AG04450 (cell line): Measurements from ENCODE around the gene KCNJ11. TPM values are rescaled to one million over a fixed set of nuclear protein-coding genes. Genes with fewer than 3 reads are reported as not detected.

ENCODE experiments used
- CTCF ChIA-PET: fragments of 300-600, 350-600 bp; formaldehyde crosslinking; extraction: SDS; loops from one replicate; lab custom pipeline; 2022; ENCODE audit warnings: antibody characterized with exemption, inconsistent platforms; lab: Charles Lee
- POLR2A ChIA-PET: fragments of 350-600 bp; formaldehyde crosslinking; extraction: SDS; loops from one replicate; lab custom pipeline; 2021; ENCODE audit warnings: antibody characterized with exemption, inconsistent platforms; lab: Yijun Ruan, JAX
- DNase-seq: peaks from one replicate; pipeline ENCODE4 v3.0.0-alpha.2; 2011; ENCODE audit warnings: low read depth, low spot score
- H3K27ac ChIP-seq: one replicate; pipeline ENCODE4 v1.5.1; 2012; ENCODE audit warnings: low read depth, low read length, control low read depth
- H3K27me3 ChIP-seq: one replicate; pipeline ENCODE4 v1.6.0; 2012; ENCODE audit warnings: low read length; ENCODE audit not compliant: control insufficient read depth, insufficient read depth
- H3K4me3 ChIP-seq: 2 replicates; pipeline ENCODE4 v1.5.1; 2011; ENCODE audit warnings: mild to moderate bottlenecking, low read depth, low read length, control low read depth
- H3K9me3 ChIP-seq: 2 replicates; pipeline ENCODE4 v1.5.1; 2012; ENCODE audit warnings: low read length; ENCODE audit not compliant: control insufficient read depth, insufficient read depth
- CTCF ChIP-seq: IDR thresholded peaks from 2 replicates; pipeline ENCODE4 v1.5.1; 2011; ENCODE audit warnings: low read depth, low read length, control low read depth, inconsistent platforms
- polyA plus RNA-seq: library from polyadenylated mRNA; depleted of rRNA; stranded (reverse); fragments of >200 nt; gene quantifications from 2 replicates; pipeline ENCODE4 v1.2.3, GENCODE V29; 2011

KCNJ11 gene
- polyA plus RNA-seq, 1 experiment, result not detected

GRCh38 chr11:17389957-17390649 lies 1.6 kb upstream of the KCNJ11 start:
- CTCF ChIA-PET, result interaction anchor here (0.6 to 1.3 kb wide), 2 partner anchors 138 to 189 kb away, joined by 4 to 5 read pairs; no protein-coding TSS in a partner anchor

GRCh38 chr11:17389211-17389956 lies 925 bp upstream of the KCNJ11 start:
- peaks cover 4% of the 10 kb centered on the region; the same call in 1 of the 2 replicates for H3K9me3 ChIP-seq
- no peak overlapping the region for H3K27ac ChIP-seq
- ChIA-PET CTCF (interaction anchor here (0.5 to 1.3 kb wide), 3 partner anchors 139 to 188 kb away, joined by 4 to 5 read pairs (median 4); no protein-coding TSS in a partner anchor), POLR2A (no interaction called here)
- no peak for DNase-seq
- H3K4me3 ChIP-seq, result peak overlapping the region; percentile 48
- H3K27me3 ChIP-seq, result peaks cover 23% of the 10 kb centered on the region
- peak; percentile 51 for TF ChIP-seq CTCF

More at GRCh38 chr11:17389957-17390649, 1.6 kb upstream of the KCNJ11 start:
- no peak for TF ChIP-seq CTCF
- Histone ChIP-seq H3K27me3 (peaks cover 27% of the 10 kb centered on the region), H3K27ac (no peak overlapping the region), H3K4me3 (no peak overlapping the region), H3K9me3 (peaks cover 4% of the 10 kb centered on the region; the same call in 1 of the 2 replicates)
- DNase-seq, result no peak
- POLR2A ChIA-PET, result no interaction called here

GRCh38 chr11:17387811-17388210 lies 648 bp downstream of the KCNJ11 start:
- no peak overlapping the region for H3K27ac ChIP-seq
- no peak for DNase-seq
- H3K27me3 ChIP-seq, result peaks cover 23% of the 10 kb centered on the region
- ChIA-PET POLR2A (no interaction called here), CTCF (interaction anchor here (1.3 kb wide), 1 partner anchor 116 kb away, joined by 7 read pairs; no protein-coding TSS in a partner anchor)
- no peak overlapping the region for H3K4me3 ChIP-seq
- H3K9me3 ChIP-seq, result peaks cover 4% of the 10 kb centered on the region; the same call in 1 of the 2 replicates
- no peak for TF ChIP-seq CTCF

- peaks cover 23% of the 10 kb centered on the region for H3K27me3 ChIP-seq
- ChIA-PET POLR2A (no interaction called here), CTCF (interaction anchor here (1.0 to 1.5 kb wide), 4 partner anchors 13 to 157 kb away, joined by 3 to 8 read pairs (median 4); no protein-coding TSS in a partner anchor)
- TF ChIP-seq CTCF, result no peak
- H3K27ac ChIP-seq, result no peak overlapping the region
- no peak for DNase-seq
- H3K4me3 ChIP-seq, result no peak overlapping the region
- H3K9me3 ChIP-seq, result peaks cover 4% of the 10 kb centered on the region; the same call in 1 of the 2 replicates
Measured at GRCh38 chr11:17387254-17387653, 1.2 kb downstream of the KCNJ11 start.
